SHP77 treated with DMSO at 0.1 percent for 48 hours (cell line): ENCODE results near the gene SLC4A3.
A peak's percentile ranks its signal among the peaks of the same experiment; 100 is the strongest.

ENCODE experiments used
- DNase-seq: peaks from one replicate; lab custom pipeline; 2025; lab: John Stamatoyannopoulos, UW

The SLC4A3 gene

GRCh38 chr2:219631904-219632759 is 4.7 kb downstream of the SLC4A3 start:
- no peak for DNase-seq

GRCh38 chr2:219632760-219633105 is 5.3 kb downstream of the SLC4A3 start:
- no peak for DNase-seq

GRCh38 chr2:219633276-219634065 is 6.0 kb downstream of the SLC4A3 start:
- no peak for DNase-seq

- no peak for DNase-seq
Measured at GRCh38 chr2:219634171-219634940, 6.9 kb downstream of the SLC4A3 start.

- DNase-seq = no peak
Measured at GRCh38 chr2:219634951-219635751, 7.7 kb downstream of the SLC4A3 start.

GRCh38 chr2:219636144-219636915 is 8.9 kb downstream of the SLC4A3 start:
- DNase-seq = no peak

GRCh38 chr2:219636941-219637841 is 9.8 kb downstream of the SLC4A3 start:
- no peak for DNase-seq

GRCh38 chr2:219637842-219638185 is 10.4 kb downstream of the SLC4A3 start:
- no peak for DNase-seq

GRCh38 chr2:219638217-219638947 is 11.0 kb downstream of the SLC4A3 start:
- DNase-seq = no peak

GRCh38 chr2:219638948-219639755 is 11.7 kb downstream of the SLC4A3 start:
- no peak for DNase-seq

- DNase-seq = no peak
Measured at GRCh38 chr2:219641390-219642068, 14.1 kb downstream of the SLC4A3 start.

- no peak for DNase-seq
Measured at GRCh38 chr2:219642069-219642454, 14.6 kb downstream of the SLC4A3 start.

GRCh38 chr2:219642465-219643083 is 15.1 kb downstream of the SLC4A3 start:
- DNase-seq = peak; percentile 84

GRCh38 chr2:219643084-219643473 is 15.6 kb downstream of the SLC4A3 start:
- no peak for DNase-seq

GRCh38 chr2:219643788-219644398 is 16.5 kb downstream of the SLC4A3 start:
- DNase-seq = no peak

GRCh38 chr2:219644801-219645480 is 17.5 kb downstream of the SLC4A3 start:
- no peak for DNase-seq
